Measurements from ENCODE around the gene PTPN1. TPM values are rescaled to one million over a fixed set of nuclear protein-coding genes. Genes with fewer than 3 reads are reported as not detected.

The PTPN1 gene
- total RNA-seq, 1 experiment from 2014 or later, result 30.8 TPM

DNA sequence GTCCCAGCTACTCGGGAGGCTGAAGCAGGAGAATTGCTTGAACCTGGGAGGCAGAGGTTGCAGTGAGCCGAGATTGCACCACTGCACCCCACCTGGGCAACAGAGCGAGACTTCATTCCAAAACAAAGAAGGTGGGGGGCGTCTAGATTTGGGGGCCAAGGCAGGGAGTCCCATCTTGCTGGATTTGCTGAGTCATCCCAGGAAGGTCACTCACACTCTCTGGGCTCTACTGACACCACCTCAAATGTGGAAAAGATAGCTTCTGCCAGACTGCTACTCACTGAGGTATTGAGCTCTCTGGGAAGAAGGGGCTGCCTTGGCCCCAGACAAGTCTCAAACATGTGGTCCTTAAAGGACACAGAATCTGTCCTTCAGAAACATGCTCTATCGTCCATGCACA lies 106.8 kb downstream of the PTPN1 start:
- Histone ChIP-seq H2AFZ (ENCODE audit: low read length) (no peak overlapping the region), H4K5ac (ENCODE audit: insufficient read length, low read depth, low read length) (no peak overlapping the region), H2BK120ac (ENCODE audit: low read depth, low read length, poor library complexity, severe bottlenecking) (no peak overlapping the region), H3K9me3 (ENCODE audit: control insufficient read depth, low read depth, low read length) (no peaks in the 10 kb centered on the region), H4K20me1 (ENCODE audit: control insufficient read depth, insufficient read depth, insufficient read length) (no peaks in the 10 kb centered on the region), H3K9ac (ENCODE audit: extremely low read depth, insufficient read length, low read length) (no peak overlapping the region), H4K8ac (replicated peaks; ENCODE audit: insufficient read length, low read depth, low read length) (no peak overlapping the region), H2BK20ac (ENCODE audit: low read depth, low read length, poor library complexity, severe bottlenecking) (no peak overlapping the region), H3K14ac (ENCODE audit: insufficient read depth, low read length) (no peak overlapping the region; the same call in 1 of the 2 replicates), H3K27ac (ENCODE audit: insufficient read length, low read depth, low read length) (no peak overlapping the region), H2AK5ac (ENCODE audit: insufficient read length, low read length) (no peak overlapping the region), H3K79me2 (ENCODE audit: insufficient read depth, low read length) (no peaks in the 10 kb centered on the region), H3K4me2 (ENCODE audit: insufficient read depth, insufficient read length, low read length) (no peak overlapping the region), H2BK5ac (ENCODE audit: insufficient read length, low read length) (no peak overlapping the region), H3K18ac (ENCODE audit: insufficient read length, low read depth, low read length) (peak overlapping the region; percentile 42), H4K91ac (ENCODE audit: insufficient read length, low read depth, low read length) (no peak overlapping the region), H3K56ac (ENCODE audit: insufficient read length, low read depth, low read length) (no peak overlapping the region), H3K4ac (ENCODE audit: low read depth, low read length) (no peak overlapping the region), H2BK15ac (ENCODE audit: low read depth, low read length) (no peak overlapping the region), H2BK12ac (ENCODE audit: insufficient read length, low read depth, low read length) (no peak overlapping the region), H3K4me1 (ENCODE audit: insufficient read depth, low read length) (no peaks in the 10 kb centered on the region), H3T11ph (ENCODE audit: low read length) (no peak overlapping the region), H3K79me1 (ENCODE audit: insufficient read depth, low read depth, low read length, poor library complexity, severe bottlenecking) (no peaks in the 10 kb centered on the region), H3K23ac (ENCODE audit: insufficient read length, low read depth, low read length) (no peak overlapping the region), H3K27me3 (ENCODE audit: insufficient read depth, low read length) (no peaks in the 10 kb centered on the region), H3K23me2 (ENCODE audit: insufficient read length, low read depth, low read length, poor library complexity, severe bottlenecking) (no peaks in the 10 kb centered on the region)
- H3K4me1 Mint-ChIP-seq, result peaks cover 0 to 5% of the 10 kb centered on the region in 2 experiments; a peak in 2 of 4 replicates
- no peak for DNase-seq
- H3K27me3 Mint-ChIP-seq (ENCODE audit: low read depth), result no peaks in the 10 kb centered on the region; the same call in 1 of the 2 replicates
- TF ChIP-seq CTCF (conservative IDR thresholded peaks at IDR 0.05), result no peak
- peak overlapping the region in 1 of 3 experiments; percentile 87; a peak in 1 of 7 replicates for H3K27ac Mint-ChIP-seq
- peaks cover 0 to 12% (median 2%) of the 10 kb centered on the region in 3 experiments; a peak in 5 of 7 replicates for H3K36me3 Mint-ChIP-seq (ENCODE audit: insufficient read depth in 1 of 3, low read depth in 3 of 3)
- WGBS (ENCODE audit: extremely low coverage, insufficient read length, low lambda C conversion rate), result no CpG with 5 or more reads among the region's 5 CpGs
- peaks cover 6 to 12% of the 10 kb centered on the region in 2 experiments for H3K9me3 Mint-ChIP-seq
- H3K4me3 Mint-ChIP-seq, result no peak overlapping the region
